T-helper 9 cell (primary cell): ENCODE results near the gene ZCWPW1.
"Not testable (repeated sequence)": the region's sequence is repeated elsewhere in the genome, so short reads cannot be mapped to it uniquely, and the experiment has no call there.

Experiments
- DNase-seq: peaks from one replicate; pipeline ENCODE4 v3.0.0-alpha.2; 2020

ZCWPW1 gene

GRCh38 chr7:100397315-100398081 lies 31.0 kb downstream of the ZCWPW1 start:
- DNase-seq = no peak

GRCh38 chr7:100396421-100396982 lies 32.0 kb downstream of the ZCWPW1 start:
- DNase-seq = no peak

GRCh38 chr7:100394077-100394476 lies 34.4 kb downstream of the ZCWPW1 start:
- DNase-seq = no peak

- DNase-seq = no peak
These were observed 35.1 kb downstream of the ZCWPW1 start for GRCh38 chr7:100393233-100393905.

- no peak for DNase-seq
These were observed 38.1 kb downstream of the ZCWPW1 start for GRCh38 chr7:100390286-100391009.

- DNase-seq = no peak
These were observed 38.9 kb downstream of the ZCWPW1 start for GRCh38 chr7:100389437-100390088.

- DNase-seq = no peak
These were observed 40.8 kb downstream of the ZCWPW1 start for GRCh38 chr7:100387695-100388094.

- no peak for DNase-seq
These were observed 41.6 kb downstream of the ZCWPW1 start for GRCh38 chr7:100386940-100387339.

GRCh38 chr7:100384628-100385294 lies 43.7 kb downstream of the ZCWPW1 start:
- no peak for DNase-seq

- DNase-seq = not testable (repeated sequence)
These were observed 46.2 kb downstream of the ZCWPW1 start for GRCh38 chr7:100382234-100382853.

- DNase-seq = not testable (repeated sequence)
These were observed 46.8 kb downstream of the ZCWPW1 start for GRCh38 chr7:100381531-100382233.

GRCh38 chr7:100380196-100380595 lies 48.3 kb downstream of the ZCWPW1 start:
- no peak for DNase-seq

GRCh38 chr7:100378114-100378755 lies 50.3 kb downstream of the ZCWPW1 start:
- no peak for DNase-seq

GRCh38 chr7:100376066-100376465 lies 52.4 kb downstream of the ZCWPW1 start:
- DNase-seq = no peak

- no peak for DNase-seq
These were observed 53.9 kb downstream of the ZCWPW1 start for GRCh38 chr7:100374601-100375000.

GRCh38 chr7:100373870-100374598 lies 54.5 kb downstream of the ZCWPW1 start:
- not testable (repeated sequence) for DNase-seq

GRCh38 chr7:100373261-100373831 lies 55.2 kb downstream of the ZCWPW1 start, which contains the start of gene PILRA:
TSS of gene PILRA (plus strand) at chr7:100373487. CDS start at chr7:100373657, 170 bp downstream.
- no peak for DNase-seq

GRCh38 chr7:100372694-100373093 lies 55.8 kb downstream of the ZCWPW1 start:
- no peak for DNase-seq

GRCh38 chr7:100372256-100372655 lies 56.2 kb downstream of the ZCWPW1 start:
- no peak for DNase-seq
